GM19099 (cell line): Measurements from ENCODE around the gene TAS2R3.

Experiments
- POLR2A ChIP-seq: IDR thresholded peaks from 3 replicates; pipeline ENCODE4 v1.6.1; 2011; ENCODE audit warnings: low read depth; ENCODE audit not compliant: insufficient read length; ENCODE audit errors: extremely low read depth

Gene TAS2R3

DNA sequence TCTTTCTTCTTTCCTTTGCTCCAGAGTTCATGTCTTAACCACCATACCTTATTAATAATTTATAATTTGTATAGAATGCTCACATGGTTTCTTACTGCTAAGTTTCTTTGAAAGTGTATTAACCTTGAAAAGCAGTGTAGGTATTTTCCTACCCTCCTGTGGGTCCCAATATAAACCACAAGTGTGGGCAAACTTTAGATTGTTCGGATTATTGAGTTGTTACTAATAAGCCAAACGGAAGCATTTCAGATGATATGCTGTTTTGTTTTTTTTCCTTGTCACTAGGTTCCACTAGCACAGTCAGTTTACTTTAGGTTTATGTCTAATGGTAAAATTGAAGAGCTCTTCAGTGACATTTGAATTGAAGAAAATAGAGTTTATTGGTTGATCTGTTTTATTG is 15.5 kb upstream of the TAS2R3 start:
- TF ChIP-seq POLR2A, result no peak

DNA sequence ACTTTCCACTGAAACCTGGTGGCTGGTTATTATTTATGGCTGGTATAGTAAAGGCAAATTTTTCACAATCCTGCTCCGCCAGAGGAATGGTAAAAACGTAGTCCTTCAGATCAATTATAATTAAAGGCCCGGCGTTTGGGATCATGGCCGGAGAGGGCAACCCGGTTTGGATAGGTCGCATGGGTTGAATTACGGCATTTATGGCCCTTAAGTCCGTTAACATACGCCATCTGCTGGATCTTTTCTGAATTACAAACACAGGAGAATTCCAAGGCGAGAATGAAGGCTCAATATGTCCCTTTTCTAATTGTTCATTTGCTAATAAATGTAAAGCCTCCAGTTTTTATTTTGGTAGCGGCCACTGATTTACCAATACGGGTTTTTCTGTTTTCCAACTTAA is 11.3 kb upstream of the TAS2R3 start:
- no peak for TF ChIP-seq POLR2A

DNA sequence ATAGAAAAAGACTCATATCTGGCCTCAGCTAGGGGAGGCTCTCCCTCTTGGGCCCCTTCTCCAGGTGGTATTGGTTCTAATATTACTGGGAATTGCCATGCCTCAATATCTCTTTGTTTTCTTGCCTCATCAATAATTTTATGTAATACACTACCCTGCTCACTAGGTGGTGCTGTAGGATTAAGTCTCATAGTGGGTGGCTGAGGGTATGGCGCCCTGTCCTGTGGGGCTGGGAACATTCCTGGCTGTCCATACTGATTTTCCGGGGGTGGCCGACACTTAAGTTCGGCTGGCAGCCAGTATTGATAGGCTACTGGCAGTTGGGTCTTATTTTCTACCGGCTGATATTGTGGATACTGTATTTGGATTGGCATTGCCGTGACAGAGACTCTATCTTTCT is 9.0 kb upstream of the TAS2R3 start:
- no peak for TF ChIP-seq POLR2A

DNA sequence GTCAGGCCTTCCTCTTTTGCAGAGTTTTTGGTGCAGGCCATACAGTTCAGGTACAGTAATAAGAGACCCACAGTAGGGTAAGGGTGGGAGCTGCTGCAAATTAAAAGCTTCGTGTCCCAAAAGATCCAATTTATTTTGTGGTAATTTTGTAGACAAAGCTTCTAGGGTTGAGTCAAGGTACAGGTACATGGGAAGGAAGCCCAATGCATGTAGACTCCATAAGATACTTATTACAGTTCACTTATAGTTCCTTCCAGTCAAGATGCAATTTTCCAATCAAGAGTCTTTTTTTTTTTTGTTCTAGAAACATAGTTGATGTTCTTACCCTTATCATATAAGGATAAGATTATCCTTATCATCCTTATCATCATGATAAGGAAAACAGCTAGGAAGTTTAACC is 12.5 kb downstream of the TAS2R3 start, which contains the start of gene TAS2R4:
TSS of gene TAS2R4 (plus strand) at position 301 of the 400 bp plus-strand sequence. CDS start 1,815 bp downstream, outside the sequence.
- no peak for TF ChIP-seq POLR2A

DNA sequence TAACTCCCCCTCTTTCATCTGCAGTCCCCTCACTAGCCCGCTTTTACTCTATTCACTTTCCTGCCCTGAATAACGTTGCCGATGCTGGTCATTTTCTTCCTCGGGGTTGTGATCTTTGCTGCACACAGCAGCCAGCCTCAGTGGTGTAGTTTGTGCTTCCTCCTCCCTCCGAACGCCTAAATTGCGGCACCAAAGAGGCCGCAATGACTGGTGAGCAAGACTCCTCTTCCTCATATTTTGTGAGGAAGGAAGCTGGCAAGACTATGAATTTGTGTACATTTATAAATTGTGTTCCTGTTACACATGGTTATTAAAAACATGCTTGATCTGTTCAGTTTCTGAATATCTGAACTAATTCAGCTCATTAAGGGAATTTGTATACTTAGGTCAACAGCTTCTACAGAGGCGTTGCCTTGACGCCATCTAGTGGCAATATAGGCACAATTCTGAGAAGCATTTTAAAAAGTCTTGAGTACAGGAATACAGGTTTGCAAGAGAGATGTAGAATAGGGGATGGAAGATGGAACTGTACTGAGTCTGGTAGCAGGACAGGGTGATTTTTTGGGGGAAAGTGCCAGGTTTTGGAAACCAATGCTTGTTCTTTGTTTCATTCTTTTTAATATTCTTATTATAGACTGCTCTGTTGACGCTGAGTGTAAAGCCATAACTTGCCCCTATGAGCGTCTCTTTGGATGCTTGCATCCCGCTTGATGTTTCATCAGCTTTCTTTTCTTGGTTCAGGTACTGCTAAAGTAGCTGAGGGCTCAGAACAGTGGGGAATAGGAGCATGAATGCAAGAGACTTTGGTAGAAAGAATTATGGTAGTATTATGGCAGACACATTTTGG is 22.0 kb downstream of the TAS2R3 start:
- TF ChIP-seq POLR2A, result no peak

DNA sequence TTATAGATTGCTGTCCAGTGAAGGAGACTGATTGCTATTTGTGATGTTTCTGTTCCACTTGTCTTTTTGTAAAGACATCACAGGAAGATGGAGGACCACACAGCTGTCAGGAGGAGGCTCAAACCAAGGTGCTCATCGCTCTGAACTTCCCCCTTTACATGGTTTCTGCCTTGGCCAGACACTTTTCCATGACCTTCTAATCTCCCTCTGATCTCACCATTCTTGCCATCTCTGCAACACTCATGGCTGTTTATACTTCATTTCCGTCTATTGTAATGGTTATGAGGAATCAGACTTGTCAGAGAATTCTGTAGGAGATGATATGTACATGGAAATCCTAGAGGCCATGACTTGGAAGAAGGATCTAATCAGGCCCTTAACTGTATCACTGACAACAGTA is 24.4 kb downstream of the TAS2R3 start:
- TF ChIP-seq POLR2A, result no peak

DNA sequence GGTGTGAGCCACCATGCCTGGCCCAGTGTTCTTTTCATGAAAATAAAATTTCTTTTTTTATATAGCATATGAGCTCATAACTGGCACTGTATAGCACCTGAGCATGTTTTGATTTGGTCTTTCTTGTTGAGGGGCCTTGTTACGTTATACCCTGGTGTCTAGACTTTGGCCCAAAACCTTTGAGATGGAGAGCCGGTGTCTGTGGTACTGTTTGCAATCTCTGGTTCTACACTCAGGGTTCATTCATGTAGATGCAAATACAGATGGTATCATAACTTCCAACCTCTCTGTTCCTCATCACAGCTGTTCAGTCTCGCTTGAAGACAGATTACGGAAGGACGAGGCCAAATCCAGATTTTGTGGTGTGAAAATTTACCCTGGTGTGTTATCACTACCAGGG is 26.0 kb downstream of the TAS2R3 start, which contains the start of gene TAS2R5:
TSS of gene TAS2R5 (plus strand) at position 301 of the 400 bp plus-strand sequence. CDS start 145 bp downstream, outside the sequence.
- no peak for TF ChIP-seq POLR2A

DNA sequence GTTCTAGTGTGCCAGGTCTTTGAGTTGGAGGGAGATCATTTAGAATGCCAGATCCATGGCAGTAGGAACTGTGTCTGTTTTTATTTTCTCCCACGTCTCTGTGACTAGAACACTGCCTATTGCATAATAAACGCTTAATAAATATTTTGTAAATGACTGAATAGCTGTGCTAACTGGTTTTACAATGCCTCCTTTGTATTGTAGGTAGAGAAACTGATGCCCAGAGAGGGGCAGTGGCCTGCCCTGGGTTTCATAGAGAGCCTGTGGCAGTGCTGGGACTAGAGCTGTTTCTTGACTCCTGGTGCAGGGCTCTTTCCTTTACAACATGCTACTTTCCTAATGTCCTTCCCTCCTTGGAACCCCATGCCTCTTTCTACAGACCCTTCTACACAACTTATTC is 28.6 kb downstream of the TAS2R3 start:
- no peak for TF ChIP-seq POLR2A
